Measurements from ENCODE around the gene LTBP1. TPM values are rescaled to one million over a fixed set of nuclear protein-coding genes. Genes with fewer than 3 reads are reported as not detected.

LTBP1 gene
- total RNA-seq, 2 experiments from 2014 or later: 0.14 to 0.31 TPM

DNA sequence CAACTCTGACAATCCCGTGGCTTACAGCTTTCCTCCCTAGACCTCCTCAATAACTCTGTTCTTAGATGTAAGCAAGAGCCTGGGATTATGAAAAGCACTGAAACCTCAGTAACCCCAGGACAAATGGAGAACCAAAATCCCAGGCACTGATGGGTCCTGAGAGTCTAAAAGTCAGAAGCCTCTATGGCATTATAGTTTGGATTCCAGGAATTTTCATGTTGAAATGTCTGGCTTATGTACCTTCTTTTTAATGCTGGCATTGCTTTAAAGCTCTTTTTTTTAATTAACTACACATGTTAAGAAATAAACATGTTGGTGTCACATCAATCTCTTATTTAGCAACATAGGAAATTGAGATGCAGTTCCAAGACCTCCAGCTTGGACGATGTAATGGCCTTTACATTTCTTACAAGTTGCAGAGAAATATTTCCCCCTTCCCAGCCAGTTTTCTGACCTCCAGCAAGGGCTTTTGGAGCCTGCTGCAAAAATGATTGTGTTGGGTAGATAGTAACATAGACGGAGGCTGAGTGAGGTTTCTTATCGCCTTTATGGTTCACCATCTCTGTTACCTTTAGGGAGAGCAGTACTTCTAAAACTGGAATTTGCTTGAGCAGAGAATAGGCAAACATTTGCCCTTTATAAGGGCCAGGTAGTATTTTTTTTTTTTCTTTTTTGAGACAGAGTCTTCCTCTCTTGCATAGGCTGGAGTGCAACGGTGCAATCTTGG is 444.9 kb downstream of the LTBP1 start:
- Mint-ChIP-seq H3K27ac (no peak overlapping the region), H3K27me3 (peaks cover 8% of the 10 kb centered on the region), H3K36me3 (no peaks in the 10 kb centered on the region), H3K9me3 (no peaks in the 10 kb centered on the region), H3K4me1 (no peaks in the 10 kb centered on the region), H3K4me3 (no peak overlapping the region)
- DNase-seq: no peak

DNA sequence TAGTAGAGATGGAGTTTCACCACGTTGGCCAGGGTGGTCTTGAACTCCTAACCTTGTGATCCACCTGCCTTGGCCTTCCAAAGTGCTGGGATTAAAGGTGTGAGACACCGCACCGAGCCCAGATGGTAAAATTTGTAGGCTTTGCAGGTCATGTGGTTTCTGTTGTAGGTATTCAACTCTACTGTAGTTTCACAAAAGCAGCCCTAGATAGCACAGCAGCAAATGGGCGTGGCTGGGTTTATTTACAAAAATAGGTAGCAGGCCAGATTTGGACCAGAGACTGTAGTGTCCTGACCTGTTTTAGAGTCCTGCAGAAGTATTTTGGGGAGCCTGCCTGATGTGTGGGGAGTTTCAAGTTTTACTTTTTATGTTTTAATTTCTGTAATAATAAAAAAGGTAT is 445.6 kb downstream of the LTBP1 start:
- Mint-ChIP-seq H3K36me3 (no peaks in the 10 kb centered on the region), H3K27ac (no peak overlapping the region), H3K4me3 (no peak overlapping the region), H3K9me3 (no peaks in the 10 kb centered on the region), H3K4me1 (no peaks in the 10 kb centered on the region), H3K27me3 (peaks cover 8% of the 10 kb centered on the region)
- DNase-seq: no peak

DNA sequence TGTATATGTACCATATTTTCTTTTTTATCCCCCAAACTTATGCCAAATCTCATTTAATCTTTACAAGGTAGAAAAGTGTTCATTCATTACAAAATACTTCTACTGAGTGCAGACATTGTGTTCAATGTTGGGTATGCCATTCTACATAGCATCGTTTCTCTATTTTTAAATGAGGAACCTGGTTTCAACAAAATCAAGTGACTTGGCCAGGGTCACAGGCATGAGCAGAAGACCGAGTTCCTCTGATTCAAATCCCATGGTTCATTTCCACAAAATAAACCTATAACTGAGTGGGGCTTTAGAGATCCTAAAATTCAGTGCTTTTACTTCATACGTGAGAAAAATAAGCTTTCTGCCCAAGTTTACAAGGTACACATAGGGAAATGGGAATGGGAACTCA is 448.3 kb downstream of the LTBP1 start:
- H3K4me3 Mint-ChIP-seq: no peak overlapping the region

GRCh38 chr2:33395655-33396249 is 449.0 kb downstream of the LTBP1 start:
- DNase-seq: peak; percentile 33
- Mint-ChIP-seq H3K27me3 (peaks cover 4% of the 10 kb centered on the region), H3K4me1 (no peaks in the 10 kb centered on the region), H3K4me3 (no peak overlapping the region), H3K27ac (no peak overlapping the region), H3K36me3 (no peaks in the 10 kb centered on the region), H3K9me3 (no peaks in the 10 kb centered on the region)

More for the DNA sequence above, 448.3 kb downstream of the LTBP1 start:
- DNase-seq: no peak
- peaks cover 4% of the 10 kb centered on the region for H3K27me3 Mint-ChIP-seq
- H3K27ac Mint-ChIP-seq: no peak overlapping the region
- H3K4me1 Mint-ChIP-seq: no peaks in the 10 kb centered on the region
- no peaks in the 10 kb centered on the region for H3K9me3 Mint-ChIP-seq
- H3K36me3 Mint-ChIP-seq: no peaks in the 10 kb centered on the region

- no peaks in the 10 kb centered on the region for H3K4me1 Mint-ChIP-seq
- no peaks in the 10 kb centered on the region for H3K27me3 Mint-ChIP-seq
- peaks cover 8% of the 10 kb centered on the region for H3K9me3 Mint-ChIP-seq
- DNase-seq: no peak
- H3K36me3 Mint-ChIP-seq: no peaks in the 10 kb centered on the region
- no peak overlapping the region for H3K4me3 Mint-ChIP-seq
- no peak overlapping the region for H3K27ac Mint-ChIP-seq
Observed at GRCh38 chr2:33404321-33404720, 457.6 kb downstream of the LTBP1 start.

DNA sequence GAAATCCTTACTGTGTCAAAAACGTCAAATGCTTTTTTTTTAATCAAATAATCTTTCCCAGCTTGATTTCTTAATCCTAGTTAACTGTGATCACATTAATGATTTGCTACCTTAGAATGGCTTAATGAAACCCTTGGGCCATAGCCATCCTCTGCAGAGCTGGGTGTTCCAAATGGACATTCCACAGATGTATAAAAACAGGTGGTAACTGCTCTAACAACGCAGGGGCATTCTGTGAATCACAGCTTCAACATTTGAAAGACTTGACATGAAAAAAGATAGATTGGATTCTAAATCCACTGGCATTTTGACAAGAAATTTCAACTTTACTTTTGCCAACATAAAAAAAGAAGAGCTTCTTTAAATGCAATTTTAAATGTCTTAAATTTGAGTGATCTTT is 459.9 kb downstream of the LTBP1 start:
- H3K27me3 Mint-ChIP-seq: no peaks in the 10 kb centered on the region
- no peak for DNase-seq
- H3K27ac Mint-ChIP-seq: no peak overlapping the region
- H3K4me1 Mint-ChIP-seq: no peaks in the 10 kb centered on the region
- no peaks in the 10 kb centered on the region for H3K36me3 Mint-ChIP-seq
- H3K4me3 Mint-ChIP-seq: no peak overlapping the region
- peaks cover 8% of the 10 kb centered on the region for H3K9me3 Mint-ChIP-seq

DNA sequence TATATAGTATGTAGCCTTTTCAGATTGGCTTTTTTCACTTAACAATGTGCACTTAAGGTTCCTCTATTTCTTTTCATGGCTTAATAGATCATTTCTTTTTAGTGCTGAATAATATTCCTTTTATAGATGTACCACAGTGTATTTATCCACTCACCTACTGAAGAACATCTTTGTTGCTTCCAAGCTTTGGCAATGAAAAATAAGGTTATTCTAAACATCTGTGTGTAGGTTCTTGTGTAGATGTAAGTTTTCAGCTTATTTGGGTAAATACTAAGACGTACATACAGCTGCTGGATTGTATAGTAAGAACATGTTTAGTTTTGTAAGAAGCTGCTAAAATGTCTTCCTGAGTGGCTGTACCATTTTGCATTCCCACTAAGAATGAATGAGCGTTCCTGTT is 461.4 kb downstream of the LTBP1 start:
- Mint-ChIP-seq H3K9me3 (peaks cover 8% of the 10 kb centered on the region), H3K36me3 (no peaks in the 10 kb centered on the region), H3K27ac (no peak overlapping the region), H3K4me1 (no peaks in the 10 kb centered on the region), H3K27me3 (no peaks in the 10 kb centered on the region), H3K4me3 (no peak overlapping the region)
- no peak for DNase-seq

DNA sequence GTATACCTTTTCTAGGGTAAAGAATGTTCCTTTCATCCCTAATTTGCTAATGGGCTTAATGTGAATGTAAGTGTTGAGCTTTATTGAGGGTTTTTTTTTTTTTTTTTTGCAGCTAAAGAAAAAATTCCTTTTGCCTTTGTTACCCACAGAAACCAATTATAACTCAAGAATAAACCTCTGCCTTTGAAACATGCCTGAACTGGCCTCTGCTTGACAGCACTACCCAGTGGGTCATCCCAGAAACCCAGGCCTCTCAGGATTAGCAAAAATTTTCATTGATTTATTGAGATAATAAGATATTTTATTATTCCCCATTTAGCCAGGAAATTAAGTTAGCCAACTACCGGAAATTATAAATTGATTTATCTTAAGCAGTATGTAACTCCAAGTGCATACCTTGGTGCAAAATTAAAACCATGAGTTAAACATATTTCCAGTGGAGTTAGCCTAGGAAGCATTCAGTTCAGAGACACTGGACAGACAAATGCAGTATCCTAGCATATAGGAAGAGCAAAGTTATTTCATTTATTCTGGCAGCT is 462.7 kb downstream of the LTBP1 start:
- Mint-ChIP-seq H3K4me3 (no peak overlapping the region), H3K4me1 (no peaks in the 10 kb centered on the region), H3K9me3 (peaks cover 8% of the 10 kb centered on the region), H3K36me3 (no peaks in the 10 kb centered on the region), H3K27ac (no peak overlapping the region), H3K27me3 (no peaks in the 10 kb centered on the region)
- DNase-seq: no peak

DNA sequence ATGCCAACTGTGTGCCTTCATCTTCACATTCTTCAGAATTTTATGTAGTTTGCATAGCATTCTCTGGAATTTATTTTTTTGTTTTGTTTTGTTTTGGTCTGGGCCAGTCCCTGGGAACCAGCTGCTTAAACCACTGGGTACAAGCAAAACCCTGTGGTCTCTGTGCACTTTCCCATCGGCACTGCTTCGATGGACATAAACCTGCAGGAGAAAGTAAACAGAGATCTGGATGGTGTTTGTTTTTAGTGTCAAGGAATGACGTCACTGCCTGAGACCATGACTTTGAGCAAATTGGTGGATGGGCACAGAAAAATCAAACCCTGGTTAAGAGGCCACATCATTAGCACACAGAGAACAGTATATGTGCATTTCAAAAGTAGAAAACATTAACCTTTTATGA is 465.0 kb downstream of the LTBP1 start:
- H3K9me3 Mint-ChIP-seq: peaks cover 8% of the 10 kb centered on the region
- no peaks in the 10 kb centered on the region for H3K36me3 Mint-ChIP-seq
- H3K4me1 Mint-ChIP-seq: no peaks in the 10 kb centered on the region
- no peak overlapping the region for H3K27ac Mint-ChIP-seq
- no peaks in the 10 kb centered on the region for H3K27me3 Mint-ChIP-seq
- no peak overlapping the region for H3K4me3 Mint-ChIP-seq
- DNase-seq: no peak

DNA sequence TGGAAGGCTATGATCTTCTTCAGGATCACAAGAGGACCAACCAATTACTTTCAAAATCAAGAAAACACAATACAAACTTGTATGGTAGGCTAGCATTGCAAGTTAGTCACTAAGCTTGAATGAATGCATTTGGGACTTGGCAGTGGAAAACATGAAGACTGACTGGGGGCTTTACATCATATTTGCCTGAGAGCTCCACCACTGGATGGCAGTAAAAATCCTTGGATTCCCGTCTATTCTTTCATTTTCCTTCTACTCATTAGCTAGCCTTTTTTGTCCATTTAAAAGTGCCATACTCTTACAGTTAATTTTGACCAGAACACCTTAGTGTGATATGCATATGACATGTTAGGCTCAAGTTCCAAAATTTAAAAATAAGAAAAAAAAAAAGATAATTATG is 466.2 kb downstream of the LTBP1 start:
- Mint-ChIP-seq H3K4me1 (no peaks in the 10 kb centered on the region), H3K9me3 (peaks cover 7% of the 10 kb centered on the region), H3K4me3 (no peak overlapping the region), H3K27ac (no peak overlapping the region), H3K36me3 (no peaks in the 10 kb centered on the region), H3K27me3 (no peaks in the 10 kb centered on the region)
- DNase-seq: no peak

- no peaks in the 10 kb centered on the region for H3K36me3 Mint-ChIP-seq
- no peaks in the 10 kb centered on the region for H3K9me3 Mint-ChIP-seq
- DNase-seq: no peak
- H3K27me3 Mint-ChIP-seq: peaks cover 8% of the 10 kb centered on the region
- no peak overlapping the region for H3K4me3 Mint-ChIP-seq
- no peak overlapping the region for H3K27ac Mint-ChIP-seq
- H3K4me1 Mint-ChIP-seq: no peaks in the 10 kb centered on the region
Observed at GRCh38 chr2:33419581-33420200, 472.9 kb downstream of the LTBP1 start.

GRCh38 chr2:33420726-33421125 is 474.0 kb downstream of the LTBP1 start:
- no peaks in the 10 kb centered on the region for H3K9me3 Mint-ChIP-seq
- DNase-seq: no peak
- peaks cover 8% of the 10 kb centered on the region for H3K27me3 Mint-ChIP-seq
- H3K4me3 Mint-ChIP-seq: no peak overlapping the region
- no peak overlapping the region for H3K27ac Mint-ChIP-seq
- H3K4me1 Mint-ChIP-seq: no peaks in the 10 kb centered on the region
- H3K36me3 Mint-ChIP-seq: no peaks in the 10 kb centered on the region

DNA sequence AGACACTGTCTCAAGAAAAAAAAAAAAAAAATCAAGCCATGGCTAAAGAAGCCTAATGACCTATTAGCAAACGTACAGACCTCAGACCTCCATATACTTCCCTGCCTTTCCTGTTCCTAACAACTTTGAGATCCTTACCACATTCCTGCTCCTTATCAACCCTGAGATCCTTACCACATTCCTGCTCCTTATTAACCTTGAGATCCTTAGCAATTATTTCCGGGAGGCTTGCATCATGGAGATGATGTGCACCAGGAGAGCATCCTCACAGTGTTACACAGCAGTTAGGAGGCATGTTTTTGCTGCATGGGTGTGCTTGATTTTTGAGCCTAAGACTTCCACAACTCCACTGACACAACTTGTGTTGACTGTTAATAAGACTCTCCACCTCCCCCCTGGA is 475.1 kb downstream of the LTBP1 start:
- H3K4me1 Mint-ChIP-seq: peaks cover 3% of the 10 kb centered on the region

GRCh38 chr2:33425161-33425560 is 478.4 kb downstream of the LTBP1 start:
- Mint-ChIP-seq H3K4me1 (peaks cover 3% of the 10 kb centered on the region), H3K27me3 (peaks cover 1% of the 10 kb centered on the region), H3K4me3 (no peak overlapping the region), H3K9me3 (peaks cover 2% of the 10 kb centered on the region), H3K36me3 (no peaks in the 10 kb centered on the region), H3K27ac (no peak overlapping the region)
- no peak for DNase-seq

More for the DNA sequence above, 475.1 kb downstream of the LTBP1 start:
- no peaks in the 10 kb centered on the region for H3K9me3 Mint-ChIP-seq
- peaks cover 8% of the 10 kb centered on the region for H3K27me3 Mint-ChIP-seq
- H3K4me3 Mint-ChIP-seq: no peak overlapping the region
- no peaks in the 10 kb centered on the region for H3K36me3 Mint-ChIP-seq
- DNase-seq: no peak
- no peak overlapping the region for H3K27ac Mint-ChIP-seq

GRCh38 chr2:33425586-33426031 is 478.9 kb downstream of the LTBP1 start:
- H3K36me3 Mint-ChIP-seq: no peaks in the 10 kb centered on the region
- H3K27ac Mint-ChIP-seq: no peak overlapping the region
- H3K4me3 Mint-ChIP-seq: no peak overlapping the region
- H3K9me3 Mint-ChIP-seq: peaks cover 2% of the 10 kb centered on the region
- no peak for DNase-seq
- peaks cover 3% of the 10 kb centered on the region for H3K4me1 Mint-ChIP-seq
- H3K27me3 Mint-ChIP-seq: no peaks in the 10 kb centered on the region
